Glutamatergic neuron (in vitro differentiated cells): ENCODE measurements around the gene IFI27L1. TPM values are rescaled to one million over a fixed set of nuclear protein-coding genes. Genes with fewer than 3 reads are reported as not detected.
"Not testable (repeated sequence)": the region's sequence is repeated elsewhere in the genome, so short reads cannot be mapped to it uniquely, and the experiment has no call there.

Experiments
- DNase-seq: peaks from one replicate; pipeline ENCODE4 v3.0.0; 2022
- H3K27ac Mint-ChIP-seq: one replicate; pipeline ENCODE4 v1.8.0; 2020; ENCODE audit warnings: mild to moderate bottlenecking, mixed read lengths, inconsistent platforms; ENCODE audit not compliant: unreplicated experiment
- H3K27me3 Mint-ChIP-seq: one replicate; pipeline ENCODE4 v1.8.0; 2020; ENCODE audit warnings: mild to moderate bottlenecking, moderate library complexity, mixed read lengths, inconsistent platforms; ENCODE audit not compliant: unreplicated experiment
- H3K36me3 Mint-ChIP-seq: one replicate; pipeline ENCODE4 v1.8.0; 2020; ENCODE audit warnings: mild to moderate bottlenecking, mixed read lengths, inconsistent platforms; ENCODE audit not compliant: unreplicated experiment
- H3K4me1 Mint-ChIP-seq: one replicate; pipeline ENCODE4 v1.8.0; 2020; ENCODE audit warnings: mild to moderate bottlenecking, low read depth, mixed read lengths, inconsistent platforms; ENCODE audit not compliant: unreplicated experiment
- H3K4me3 Mint-ChIP-seq: one replicate; pipeline ENCODE4 v1.8.0; 2020; ENCODE audit warnings: mild to moderate bottlenecking, mixed read lengths, inconsistent platforms; ENCODE audit not compliant: unreplicated experiment
- H3K9me3 Mint-ChIP-seq: one replicate; pipeline ENCODE4 v1.8.0; 2020; ENCODE audit warnings: mild to moderate bottlenecking, moderate library complexity, mixed read lengths, inconsistent platforms; ENCODE audit not compliant: unreplicated experiment
- CTCF ChIP-seq: fragments of 200-600 bp; sonication (generic); IDR thresholded peaks from one replicate; pipeline ENCODE4 v1.5.0; 2021; ENCODE audit not compliant: partially characterized antibody, unreplicated experiment
- total RNA-seq: library from RNA; stranded (reverse); fragmentation: NEBNext Ultra II Directional; extraction: Animal tissue kit (Norgen Biotek cat#: 25700); gene quantifications from one replicate; pipeline ENCODE4 v1.2.1, GENCODE V29; 2021; ENCODE audit not compliant: unreplicated experiment

The IFI27L1 gene
- total RNA-seq, 1 donor from 2014 or later, result 45.7 TPM

DNA sequence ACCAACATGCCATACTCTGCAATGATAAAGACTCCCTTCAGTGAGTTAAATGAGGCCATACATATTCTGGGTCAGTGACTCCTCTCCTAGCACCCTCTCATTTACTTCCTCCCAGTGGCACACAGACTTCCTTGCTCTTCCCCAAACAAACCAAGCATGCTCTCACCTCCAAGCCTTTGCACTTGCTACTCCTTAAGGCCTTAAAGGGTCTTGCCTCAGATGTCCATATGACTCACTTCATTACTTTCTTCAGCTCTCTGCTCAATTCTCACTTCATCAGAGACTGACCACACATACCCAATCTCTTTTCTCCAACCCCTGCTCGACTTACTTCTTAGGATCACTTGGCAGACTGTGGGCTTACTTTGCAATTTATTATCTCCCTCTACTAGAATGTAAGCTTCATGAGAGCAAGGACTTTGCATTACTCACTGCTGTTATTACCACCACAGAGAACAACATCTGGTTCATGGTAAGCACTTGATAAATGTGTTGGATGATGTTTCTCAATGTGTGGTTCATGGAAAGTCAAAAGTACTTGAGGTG, 22.9 kb upstream of the IFI27L1 start:
- Mint-ChIP-seq H3K9me3 (no peaks in the 10 kb centered on the region), H3K27me3 (no peaks in the 10 kb centered on the region), H3K4me1 (peaks cover 9% of the 10 kb centered on the region), H3K36me3 (peaks cover 19% of the 10 kb centered on the region), H3K4me3 (no peak overlapping the region), H3K27ac (no peak overlapping the region)
- no peak for DNase-seq
- no peak for TF ChIP-seq CTCF

- Mint-ChIP-seq H3K36me3 (peaks cover 19% of the 10 kb centered on the region), H3K9me3 (no peaks in the 10 kb centered on the region), H3K4me1 (peaks cover 9% of the 10 kb centered on the region), H3K27ac (no peak overlapping the region), H3K4me3 (no peak overlapping the region), H3K27me3 (no peaks in the 10 kb centered on the region)
- DNase-seq, result no peak
- no peak for TF ChIP-seq CTCF
These were observed 22.4 kb upstream of the IFI27L1 start for GRCh38 chr14:94058674-94059138.

DNA sequence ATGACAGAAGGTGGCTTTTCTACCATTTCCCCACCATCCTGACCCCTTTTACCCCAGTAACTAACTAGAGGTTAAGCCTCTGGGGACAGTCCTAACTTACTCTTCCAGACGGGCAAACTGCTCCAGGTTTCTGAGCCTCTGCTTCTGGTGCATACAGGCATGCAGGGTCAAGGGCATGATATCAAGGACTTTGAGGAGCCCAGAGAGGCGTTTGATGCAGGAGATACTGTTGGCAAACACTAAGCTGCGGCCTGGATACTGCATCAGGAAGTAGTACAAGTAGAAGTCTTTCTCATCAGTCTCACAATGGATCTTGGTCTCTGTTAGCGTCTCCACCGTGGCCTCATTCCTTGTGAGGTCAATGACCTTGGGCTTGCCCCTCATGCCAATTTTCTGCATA, 21.1 kb upstream of the IFI27L1 start:
- Mint-ChIP-seq H3K27me3 (no peaks in the 10 kb centered on the region), H3K4me3 (no peak overlapping the region), H3K27ac (no peak overlapping the region), H3K36me3 (peaks cover 15% of the 10 kb centered on the region), H3K9me3 (no peaks in the 10 kb centered on the region), H3K4me1 (peaks cover 15% of the 10 kb centered on the region)
- TF ChIP-seq CTCF, result no peak
- DNase-seq, result no peak

GRCh38 chr14:94062344-94062940, 18.7 kb upstream of the IFI27L1 start:
- TF ChIP-seq CTCF, result no peak
- H3K4me1 Mint-ChIP-seq, result peaks cover 22% of the 10 kb centered on the region
- H3K27me3 Mint-ChIP-seq, result peaks cover 2% of the 10 kb centered on the region
- no peak overlapping the region for H3K27ac Mint-ChIP-seq
- H3K9me3 Mint-ChIP-seq, result peaks cover 4% of the 10 kb centered on the region
- no peak overlapping the region for H3K4me3 Mint-ChIP-seq
- peaks cover 14% of the 10 kb centered on the region for H3K36me3 Mint-ChIP-seq
- no peak for DNase-seq

DNA sequence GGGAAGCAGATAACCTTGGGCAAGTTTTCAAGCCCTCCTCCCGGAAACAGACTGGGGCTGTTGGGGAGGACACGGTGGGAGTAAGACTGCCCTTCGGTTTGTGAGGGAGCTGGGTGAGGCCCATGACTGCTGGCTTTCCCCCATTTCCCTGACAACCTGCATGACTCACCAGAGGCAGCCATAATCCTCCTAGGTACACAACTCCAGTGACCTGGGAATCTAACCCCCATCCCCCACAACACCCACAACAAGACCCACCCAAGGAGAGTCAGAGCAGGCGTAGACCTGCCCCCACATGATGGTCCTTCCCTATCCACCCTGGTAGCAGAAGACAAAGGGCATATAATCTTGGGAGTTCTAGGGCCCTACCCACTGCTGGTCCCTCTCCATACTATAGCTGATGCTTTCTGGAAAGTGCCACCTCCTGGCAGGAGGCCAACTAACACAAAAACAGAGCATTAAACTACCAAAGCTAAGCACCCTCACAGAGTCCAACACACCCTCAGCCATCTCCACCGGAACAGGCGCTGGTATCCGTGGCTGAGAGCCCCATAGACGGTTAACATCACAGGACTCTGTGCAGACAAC, 14.9 kb upstream of the IFI27L1 start:
- peaks cover 8% of the 10 kb centered on the region for H3K9me3 Mint-ChIP-seq
- H3K27ac Mint-ChIP-seq, result no peak overlapping the region
- peaks cover 21% of the 10 kb centered on the region for H3K4me1 Mint-ChIP-seq
- peaks cover 2% of the 10 kb centered on the region for H3K27me3 Mint-ChIP-seq
- peaks cover 32% of the 10 kb centered on the region for H3K36me3 Mint-ChIP-seq
- no peak overlapping the region for H3K4me3 Mint-ChIP-seq
- no peak for TF ChIP-seq CTCF
- no peak for DNase-seq

DNA sequence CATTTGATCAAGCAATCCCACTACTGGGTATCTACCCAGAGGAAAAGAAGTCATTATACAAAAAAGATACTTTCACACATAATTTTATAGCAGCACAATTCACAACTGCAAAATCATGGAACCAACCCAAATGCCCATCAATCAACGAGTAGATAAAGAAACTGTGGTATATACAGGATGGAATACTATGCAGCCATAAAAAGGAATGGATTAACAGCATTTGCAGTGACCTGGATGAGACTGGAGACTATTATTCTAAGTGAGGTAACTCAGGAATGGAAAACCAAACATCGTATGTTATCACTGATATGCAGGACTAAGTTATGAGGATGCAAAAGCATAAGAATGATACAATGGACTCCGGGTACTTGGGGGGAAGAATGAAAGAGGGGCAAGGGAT, 9.0 kb upstream of the IFI27L1 start:
- DNase-seq, H3K4me3 Mint-ChIP-seq, H3K4me1 Mint-ChIP-seq, H3K27ac Mint-ChIP-seq, H3K27me3 Mint-ChIP-seq: not testable (repeated sequence)
- Mint-ChIP-seq H3K36me3 (peaks cover 52% of the 10 kb centered on the region), H3K9me3 (peaks cover 14% of the 10 kb centered on the region)
